ENCODE results near the gene TMEM231.
"Not testable (repeated sequence)": the region's sequence is repeated elsewhere in the genome, so short reads cannot be mapped to it uniquely, and the experiment has no call there.

DNA sequence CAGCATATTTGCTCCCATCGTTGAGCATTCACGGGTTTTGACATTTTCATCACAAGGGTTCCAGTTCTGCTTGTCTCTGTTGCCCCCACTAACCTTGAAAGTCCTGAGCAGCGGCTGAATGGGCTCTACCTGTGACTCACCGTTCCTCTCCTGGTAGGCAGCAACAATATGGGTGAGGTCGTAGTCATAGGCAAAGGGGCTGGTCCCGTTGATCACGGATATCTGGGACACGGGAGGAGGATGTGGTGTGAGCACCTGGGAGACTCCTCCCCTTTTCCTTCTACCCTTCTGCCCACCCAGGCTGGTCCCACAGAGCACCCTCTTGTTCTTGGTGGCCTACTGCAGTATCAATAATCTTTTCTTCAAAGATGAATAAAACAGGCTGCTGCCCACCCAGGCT, 13.6 kb downstream of the TMEM231 start:
- TF ChIP-seq, protein P1, sequence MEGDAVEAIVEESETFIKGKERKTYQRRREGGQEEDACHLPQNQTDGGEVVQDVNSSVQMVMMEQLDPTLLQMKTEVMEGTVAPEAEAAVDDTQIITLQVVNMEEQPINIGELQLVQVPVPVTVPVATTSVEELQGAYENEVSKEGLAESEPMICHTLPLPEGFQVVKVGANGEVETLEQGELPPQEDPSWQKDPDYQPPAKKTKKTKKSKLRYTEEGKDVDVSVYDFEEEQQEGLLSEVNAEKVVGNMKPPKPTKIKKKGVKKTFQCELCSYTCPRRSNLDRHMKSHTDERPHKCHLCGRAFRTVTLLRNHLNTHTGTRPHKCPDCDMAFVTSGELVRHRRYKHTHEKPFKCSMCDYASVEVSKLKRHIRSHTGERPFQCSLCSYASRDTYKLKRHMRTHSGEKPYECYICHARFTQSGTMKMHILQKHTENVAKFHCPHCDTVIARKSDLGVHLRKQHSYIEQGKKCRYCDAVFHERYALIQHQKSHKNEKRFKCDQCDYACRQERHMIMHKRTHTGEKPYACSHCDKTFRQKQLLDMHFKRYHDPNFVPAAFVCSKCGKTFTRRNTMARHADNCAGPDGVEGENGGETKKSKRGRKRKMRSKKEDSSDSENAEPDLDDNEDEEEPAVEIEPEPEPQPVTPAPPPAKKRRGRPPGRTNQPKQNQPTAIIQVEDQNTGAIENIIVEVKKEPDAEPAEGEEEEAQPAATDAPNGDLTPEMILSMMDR (IDR thresholded peaks at IDR 0.05), result not testable (repeated sequence)
- not testable (repeated sequence) for TF ChIP-seq POLR2A (IDR thresholded peaks at IDR 0.05); POLR2AphosphoS5 (IDR thresholded peaks at IDR 0.05); EP300 (IDR thresholded peaks at IDR 0.05; ENCODE audit: low read depth)

All from transverse colon (tissue), 4 donors.